SKM-1 treated with dmso at 0.1 percent for 144 hours (cell line): ENCODE results near the gene RPL32.
"Not testable (repeated sequence)": the region's sequence is repeated elsewhere in the genome, so short reads cannot be mapped to it uniquely, and the experiment has no call there.

Experiments
- DNase-seq: peaks from one replicate; lab custom pipeline; 2025; ENCODE audit not compliant: unreplicated experiment; lab: John Stamatoyannopoulos, UW

Gene RPL32

DNA sequence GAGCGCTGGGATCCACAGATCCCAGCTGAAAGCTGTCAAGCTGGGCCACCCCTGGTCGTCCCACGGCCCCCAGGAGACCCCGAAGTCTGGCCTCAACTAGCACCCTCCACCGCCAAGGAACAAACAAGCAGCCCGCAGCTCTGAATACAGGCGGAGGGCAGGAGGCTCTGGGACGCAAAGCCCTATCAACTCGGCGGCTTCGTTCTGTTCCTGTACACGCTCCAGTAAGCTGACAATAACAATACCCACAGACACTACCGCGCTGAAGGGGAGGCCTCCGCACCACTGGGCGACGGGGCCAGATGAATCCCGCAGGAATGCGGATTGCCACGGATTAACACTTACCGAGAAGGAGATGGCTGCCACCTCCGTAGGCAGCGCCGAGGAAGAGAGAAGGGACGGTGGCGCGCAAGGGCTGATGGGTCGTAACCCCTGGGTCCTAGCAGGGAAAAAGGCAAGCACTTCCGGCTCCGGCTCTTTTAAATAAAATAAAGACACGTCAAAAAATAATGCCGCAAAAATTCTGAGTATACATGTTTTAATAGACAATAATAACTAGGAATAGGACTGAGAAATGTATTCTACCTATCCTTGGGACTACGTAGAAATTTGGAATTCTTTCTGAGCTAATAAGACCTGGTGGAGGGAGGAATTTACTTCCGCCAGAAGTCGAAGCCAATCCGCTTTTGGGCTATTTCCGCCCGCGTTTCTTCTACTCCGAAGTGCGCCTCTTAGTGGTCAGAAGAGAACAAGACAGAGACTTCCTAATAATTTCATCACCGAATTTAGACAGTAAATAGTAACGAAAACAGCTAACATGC, at the start of gene RPL32:
Gene RPL32, minus strand, starts transcription at position 417 of the 821 bp plus-strand sequence. CDS start 1,328 bp downstream, outside the sequence.
- peak; percentile 98 for DNase-seq

GRCh38 chr3:12890610-12891390, 49.4 kb upstream of the RPL32 start:
- no peak for DNase-seq

DNA sequence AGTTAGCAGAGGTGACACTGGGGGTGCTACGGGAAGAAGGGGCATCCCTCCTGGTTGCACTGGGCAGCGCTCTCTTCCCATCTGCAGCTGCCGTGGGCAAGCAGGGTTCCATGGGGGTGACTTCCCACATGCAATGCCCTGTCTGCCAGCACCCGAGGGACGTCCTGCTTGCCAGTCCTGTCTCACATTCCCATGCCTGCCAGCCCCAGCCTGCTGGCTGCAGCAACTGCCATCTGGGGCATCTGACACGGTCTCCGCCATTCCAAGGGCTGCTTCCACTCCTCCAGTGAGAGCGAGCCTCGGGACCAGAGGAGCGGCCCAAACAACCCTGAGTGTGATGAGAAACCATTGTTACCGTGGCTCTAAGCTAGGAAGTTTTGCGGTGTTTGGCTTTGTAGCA, 45.4 kb upstream of the RPL32 start:
- DNase-seq: no peak

DNA sequence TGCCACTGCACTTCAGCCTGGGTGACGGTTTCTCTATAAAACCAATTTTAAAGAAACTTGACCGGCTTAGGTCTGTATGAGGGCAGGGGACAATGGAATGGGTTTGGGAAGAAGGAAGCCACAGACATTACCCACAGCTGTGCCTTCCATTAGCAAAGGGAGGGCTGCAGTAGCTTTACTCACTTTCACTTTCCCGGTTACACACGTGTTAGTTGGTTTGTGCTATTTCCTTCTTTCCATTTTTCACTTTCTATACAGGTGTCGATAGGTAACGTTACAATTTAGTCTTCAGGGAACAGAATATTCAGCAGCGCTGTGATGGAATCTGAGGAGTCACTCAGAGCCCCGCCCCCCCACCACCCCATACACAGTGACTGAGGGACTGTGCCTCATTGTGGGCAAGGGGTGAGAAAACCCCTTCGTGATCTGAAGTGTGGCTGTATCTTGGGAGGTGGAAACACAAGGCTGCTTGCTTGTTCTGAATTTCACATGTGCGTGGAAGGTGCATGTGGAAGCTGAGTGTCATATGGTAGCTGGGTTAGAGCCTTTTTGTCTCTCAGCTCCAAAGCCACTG, 44.8 kb upstream of the RPL32 start:
- no peak for DNase-seq

DNA sequence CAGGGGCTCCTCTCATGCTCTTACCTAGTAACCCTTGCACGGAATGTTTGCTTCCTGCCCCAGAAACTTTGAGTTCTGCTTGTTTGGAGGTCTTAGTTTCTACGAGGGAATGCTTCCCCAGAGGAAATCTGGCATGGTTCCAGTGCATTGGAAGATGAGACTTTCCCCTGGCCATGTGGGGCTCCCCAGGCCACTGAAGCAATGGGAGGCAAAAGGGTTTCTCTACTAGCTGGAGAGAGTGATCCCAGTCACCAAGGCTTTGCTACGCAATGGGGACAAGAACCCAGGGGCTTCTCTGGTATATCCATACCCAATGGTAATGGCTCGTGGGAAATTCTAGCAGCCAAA, 44.2 kb upstream of the RPL32 start:
- DNase-seq: no peak

DNA sequence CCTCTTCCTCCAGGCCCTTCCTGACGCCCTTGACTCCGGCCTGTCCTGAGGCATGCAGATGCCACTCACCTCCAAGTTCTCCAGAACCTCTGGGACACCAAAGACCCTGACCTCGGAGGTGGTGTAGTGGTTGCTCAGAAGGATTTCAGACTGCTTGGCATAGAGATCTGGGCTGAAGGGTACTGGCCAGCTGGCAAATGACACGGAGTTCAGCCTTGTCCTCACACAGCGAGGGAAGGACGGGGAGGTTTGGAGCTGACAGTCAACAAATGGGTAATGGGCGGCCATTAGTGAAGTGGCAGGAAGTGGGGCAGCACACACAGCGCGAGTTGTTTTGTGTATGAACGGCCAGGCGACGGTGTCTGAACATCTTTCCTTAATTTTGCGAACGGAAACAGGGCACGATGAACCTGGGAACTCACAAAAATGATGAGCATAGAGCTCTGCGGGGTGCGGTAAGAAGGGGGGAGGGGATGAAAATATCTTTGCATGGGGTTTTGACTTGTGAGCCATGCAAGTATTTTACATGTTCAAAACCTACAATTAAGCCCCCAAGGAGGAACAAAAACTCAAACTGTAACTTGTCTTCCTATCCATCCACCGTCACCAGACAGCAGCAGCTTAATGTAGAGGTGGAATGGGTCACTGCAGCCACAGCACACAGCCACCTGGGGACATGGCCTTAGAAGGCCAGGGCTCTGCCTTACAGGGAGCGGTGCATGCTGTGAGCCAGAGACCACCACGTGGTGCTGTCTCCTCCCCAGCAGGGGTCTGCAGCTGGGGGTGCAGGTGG, 43.6 kb upstream of the RPL32 start:
- DNase-seq: no peak

- no peak for DNase-seq
These were observed 42.9 kb upstream of the RPL32 start for GRCh38 chr3:12884186-12884680.

- no peak for DNase-seq
These were observed 41.3 kb upstream of the RPL32 start for GRCh38 chr3:12882336-12883310.

DNA sequence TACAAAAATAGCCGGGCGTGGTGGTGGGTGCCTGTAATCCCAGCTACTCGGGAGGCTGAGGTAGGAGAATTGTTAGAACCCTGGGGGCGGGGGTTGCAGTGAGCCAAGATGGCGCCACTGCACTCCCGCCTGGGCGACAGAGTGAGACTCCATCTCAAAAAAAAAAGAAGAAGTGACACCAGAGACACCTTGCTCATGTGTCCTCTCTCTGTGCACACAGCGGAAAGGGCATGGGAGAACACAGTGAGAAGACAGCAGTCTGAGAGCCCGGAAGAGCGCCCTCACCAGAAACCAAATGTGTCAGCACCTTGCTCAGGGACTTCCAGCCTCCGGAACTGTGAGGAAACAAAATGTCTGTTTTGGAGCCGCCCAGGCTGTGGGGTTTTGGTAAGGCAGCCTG, 40.5 kb upstream of the RPL32 start:
- not testable (repeated sequence) for DNase-seq

DNA sequence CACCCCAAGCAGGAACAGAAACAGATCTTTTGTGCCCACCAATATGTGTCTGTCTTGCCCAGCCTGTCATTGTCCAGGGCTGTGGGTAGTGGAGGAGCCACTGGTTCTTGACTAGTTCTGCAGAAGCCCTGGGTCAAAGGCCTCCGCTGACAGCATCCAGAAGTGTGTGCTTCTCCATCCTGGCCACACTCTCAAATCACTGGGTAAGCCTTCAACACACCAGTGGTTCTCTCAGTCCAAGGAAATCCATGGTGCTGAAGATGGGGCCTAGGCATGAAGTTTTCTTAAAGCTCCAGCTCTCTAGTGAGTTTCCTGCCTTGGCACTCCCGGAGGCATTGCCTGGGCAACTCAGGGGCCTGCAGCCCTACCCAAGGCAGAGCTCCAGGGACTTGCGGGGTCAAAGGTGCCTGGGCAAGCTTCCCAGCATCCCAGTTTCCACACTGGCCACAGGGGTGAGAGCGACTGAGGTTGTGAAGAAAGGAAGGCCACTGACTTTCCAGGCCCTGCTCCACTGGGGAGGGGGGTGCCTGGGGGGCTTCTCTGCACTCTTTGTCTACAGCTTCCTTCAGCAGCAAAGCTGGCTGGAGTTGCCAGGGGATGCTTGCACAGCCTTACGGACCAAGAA, 37.9 kb upstream of the RPL32 start:
- DNase-seq: no peak

GRCh38 chr3:12878758-12879157, 37.4 kb upstream of the RPL32 start:
- not testable (repeated sequence) for DNase-seq

DNA sequence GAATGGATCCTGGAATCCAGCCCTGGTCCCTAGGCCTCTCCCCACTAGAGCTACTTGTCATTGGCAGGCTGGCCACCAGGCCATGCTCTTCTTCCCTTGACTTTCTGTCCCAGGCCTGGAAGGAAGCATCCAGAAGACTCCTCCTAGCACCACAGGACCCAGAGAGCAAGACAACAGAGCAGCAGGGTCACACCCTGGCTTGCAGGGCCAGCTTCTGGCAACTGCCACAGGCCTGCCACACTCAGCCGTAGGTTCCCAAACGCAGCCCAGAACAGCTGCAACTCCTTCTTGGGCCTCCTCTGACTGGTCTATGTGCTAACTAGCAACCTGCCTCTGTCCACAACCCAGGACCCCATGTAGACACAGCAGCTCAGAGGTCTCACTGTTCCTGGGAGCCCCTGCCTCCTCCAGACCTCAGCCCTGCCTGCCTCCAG, 36.8 kb upstream of the RPL32 start:
- DNase-seq: no peak

DNA sequence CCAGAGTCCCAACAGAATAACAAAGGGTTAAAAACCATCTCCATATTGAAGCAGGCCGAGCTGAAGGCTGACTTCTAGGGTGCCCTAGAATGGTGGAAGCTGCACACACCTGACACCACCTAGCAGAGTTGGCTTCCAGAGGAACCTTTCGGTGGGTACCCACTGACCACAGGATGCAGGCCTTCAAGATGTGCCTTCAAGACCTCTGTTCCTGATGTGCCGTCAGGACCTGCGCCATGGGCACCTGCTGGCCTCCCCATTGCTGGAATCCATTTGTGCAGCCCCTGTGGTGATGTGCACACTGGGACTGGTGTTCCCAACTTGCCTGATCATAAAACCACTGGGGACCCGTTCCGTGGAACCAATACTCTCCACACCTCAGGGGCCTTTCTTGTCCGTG, 35.7 kb upstream of the RPL32 start:
- no peak for DNase-seq

DNA sequence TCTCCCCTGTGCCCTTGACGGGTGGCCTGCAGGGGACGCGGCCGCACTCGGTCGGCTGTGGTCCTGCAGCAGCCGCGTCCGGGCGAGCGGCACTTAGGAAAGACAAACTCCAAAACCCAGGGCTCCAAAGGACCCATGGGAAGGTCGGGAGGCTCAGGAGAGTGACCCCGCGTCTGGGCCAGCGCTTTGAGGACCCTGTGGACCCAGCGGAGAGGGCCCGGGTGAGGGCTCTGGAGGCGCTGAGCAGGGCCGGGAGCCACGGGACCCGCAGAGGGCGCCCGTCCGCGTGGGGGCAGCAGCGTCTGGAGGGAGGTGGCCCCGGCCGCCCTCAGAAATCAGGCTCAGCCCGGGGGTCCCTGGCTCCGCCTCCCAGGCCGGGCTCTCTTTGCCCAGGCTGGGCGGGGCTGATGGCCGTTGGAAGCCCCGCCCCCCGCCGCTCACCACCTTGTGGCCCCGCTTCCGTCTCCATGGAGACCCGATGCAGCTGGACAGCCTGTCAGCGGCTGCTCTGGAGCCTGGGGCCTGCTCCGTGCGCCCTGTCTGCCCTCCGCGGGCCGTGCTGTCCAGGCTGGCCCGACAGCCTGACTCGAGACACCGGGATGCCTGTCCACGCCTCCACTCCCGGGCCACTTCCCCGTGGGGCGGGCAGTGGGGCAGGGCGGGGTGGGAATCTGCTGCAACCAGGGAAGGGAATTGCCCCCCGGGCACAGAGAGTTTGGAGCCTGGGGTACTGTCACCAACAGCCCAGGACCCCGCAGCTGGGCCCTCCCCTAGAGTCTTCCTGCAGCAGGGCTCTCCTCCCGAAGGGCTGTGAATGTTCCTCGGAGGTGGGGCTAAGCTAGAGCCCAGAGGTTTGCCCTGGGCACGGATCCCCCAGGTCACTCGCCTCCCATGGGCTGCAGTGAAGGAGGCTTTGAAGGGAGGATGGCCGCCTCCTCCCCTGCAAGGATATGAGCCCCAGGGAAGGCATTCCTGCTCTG, 34.8 kb upstream of the RPL32 start:
- no peak for DNase-seq

- no peak for DNase-seq
These were observed 30.1 kb upstream of the RPL32 start for GRCh38 chr3:12871404-12871983.

DNA sequence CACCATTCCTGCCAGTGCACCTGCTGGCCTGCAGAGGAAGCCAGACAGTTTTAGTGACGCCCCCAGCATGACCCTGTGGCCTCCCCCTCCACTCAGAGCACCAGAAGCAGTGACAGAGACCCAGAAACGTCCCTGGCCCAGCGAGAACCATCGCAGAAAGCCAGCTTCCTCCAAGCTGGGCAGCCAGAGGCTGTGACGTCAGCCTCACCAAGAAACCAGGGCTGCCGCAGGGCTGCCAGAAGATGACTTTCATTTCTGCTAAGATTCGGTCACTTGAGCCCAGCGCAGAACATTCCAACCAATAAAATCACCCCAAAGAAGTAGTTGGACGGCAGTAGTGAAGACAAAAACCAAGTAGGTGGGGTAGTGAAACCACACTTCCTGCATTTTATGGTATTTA, 29.6 kb upstream of the RPL32 start:
- no peak for DNase-seq

GRCh38 chr3:12869035-12869621, 27.8 kb upstream of the RPL32 start:
- DNase-seq: no peak
